GM12892 (cell line): ENCODE data around the gene CACNA2D1.

Experiments used
- POLR2A ChIP-seq: IDR thresholded peaks from 2 replicates; pipeline ENCODE4 v1.6.1; 2011; ENCODE audit warnings: low read depth, low read length, control low read depth
- TAF1 ChIP-seq: IDR thresholded peaks from 2 replicates; pipeline ENCODE4 v1.6.1; 2011; ENCODE audit warnings: low read depth, mild to moderate bottlenecking, control low read depth, low read length, borderline replicate concordance

DNA sequence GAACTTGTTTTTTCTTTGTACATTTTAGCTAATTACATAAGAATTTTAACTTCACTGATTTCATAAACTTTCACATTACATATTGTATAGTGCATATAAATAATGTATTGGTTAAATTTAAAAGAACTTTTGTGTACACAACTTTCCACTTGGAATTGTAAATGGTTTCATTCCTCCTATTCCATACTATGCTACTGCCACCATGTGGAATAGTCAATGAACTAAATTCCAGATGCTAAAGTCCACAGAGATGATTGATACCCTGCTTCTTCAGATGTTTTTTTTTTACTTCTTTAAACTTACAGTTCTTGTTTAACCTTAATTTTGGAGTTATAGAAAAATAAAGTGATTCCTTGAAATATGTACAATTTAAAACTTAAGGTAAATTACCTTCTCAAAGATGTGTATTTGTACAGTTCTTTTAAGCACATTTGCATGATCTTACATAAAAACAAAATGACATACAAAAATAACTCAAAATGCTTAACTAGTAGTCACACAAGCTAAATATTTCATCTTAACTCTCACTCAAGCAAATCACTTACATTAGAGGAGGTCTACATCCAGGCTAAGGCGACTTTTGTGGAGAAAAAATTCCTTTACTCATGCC is 426.1 kb downstream of the CACNA2D1 start:
- TF ChIP-seq POLR2A (no peak), TAF1 (no peak)
